ENCODE data around the gene SH3RF3.

DNA sequence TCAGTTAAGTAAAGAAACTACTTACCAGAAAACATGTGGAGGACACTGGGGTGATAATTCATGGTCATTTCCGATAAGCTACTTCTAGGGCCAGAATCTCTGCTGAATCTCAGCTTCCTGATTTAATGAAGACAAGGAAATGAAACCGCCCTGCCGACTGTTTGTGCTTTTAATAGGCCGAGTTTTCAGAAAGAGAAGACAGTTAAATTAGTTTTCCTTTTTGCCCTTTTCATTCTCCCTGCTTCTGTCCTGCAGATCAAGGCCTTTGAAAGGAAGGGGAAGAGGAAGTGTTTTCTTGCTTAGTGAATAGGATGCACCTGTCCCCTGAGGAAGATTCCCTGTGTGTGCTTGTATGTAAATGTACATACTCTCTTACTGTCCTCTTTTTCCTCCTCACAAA is 126.6 kb downstream of the SH3RF3 start:
- TF ChIP-seq POLR2AphosphoS5 (IDR thresholded peaks at IDR 0.05; ENCODE audit: low read depth, low read length): no peak
- TF ChIP-seq, protein P1, sequence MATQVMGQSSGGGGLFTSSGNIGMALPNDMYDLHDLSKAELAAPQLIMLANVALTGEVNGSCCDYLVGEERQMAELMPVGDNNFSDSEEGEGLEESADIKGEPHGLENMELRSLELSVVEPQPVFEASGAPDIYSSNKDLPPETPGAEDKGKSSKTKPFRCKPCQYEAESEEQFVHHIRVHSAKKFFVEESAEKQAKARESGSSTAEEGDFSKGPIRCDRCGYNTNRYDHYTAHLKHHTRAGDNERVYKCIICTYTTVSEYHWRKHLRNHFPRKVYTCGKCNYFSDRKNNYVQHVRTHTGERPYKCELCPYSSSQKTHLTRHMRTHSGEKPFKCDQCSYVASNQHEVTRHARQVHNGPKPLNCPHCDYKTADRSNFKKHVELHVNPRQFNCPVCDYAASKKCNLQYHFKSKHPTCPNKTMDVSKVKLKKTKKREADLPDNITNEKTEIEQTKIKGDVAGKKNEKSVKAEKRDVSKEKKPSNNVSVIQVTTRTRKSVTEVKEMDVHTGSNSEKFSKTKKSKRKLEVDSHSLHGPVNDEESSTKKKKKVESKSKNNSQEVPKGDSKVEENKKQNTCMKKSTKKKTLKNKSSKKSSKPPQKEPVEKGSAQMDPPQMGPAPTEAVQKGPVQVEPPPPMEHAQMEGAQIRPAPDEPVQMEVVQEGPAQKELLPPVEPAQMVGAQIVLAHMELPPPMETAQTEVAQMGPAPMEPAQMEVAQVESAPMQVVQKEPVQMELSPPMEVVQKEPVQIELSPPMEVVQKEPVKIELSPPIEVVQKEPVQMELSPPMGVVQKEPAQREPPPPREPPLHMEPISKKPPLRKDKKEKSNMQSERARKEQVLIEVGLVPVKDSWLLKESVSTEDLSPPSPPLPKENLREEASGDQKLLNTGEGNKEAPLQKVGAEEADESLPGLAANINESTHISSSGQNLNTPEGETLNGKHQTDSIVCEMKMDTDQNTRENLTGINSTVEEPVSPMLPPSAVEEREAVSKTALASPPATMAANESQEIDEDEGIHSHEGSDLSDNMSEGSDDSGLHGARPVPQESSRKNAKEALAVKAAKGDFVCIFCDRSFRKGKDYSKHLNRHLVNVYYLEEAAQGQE (IDR thresholded peaks at IDR 0.05; ENCODE audit: insufficient read depth in 1 of 2, low read depth in 2 of 2, low read length in 2 of 2): no peak
- no peak for TF ChIP-seq TAF1 (IDR thresholded peaks at IDR 0.05; ENCODE audit: borderline replicate concordance, insufficient read depth, low read length)
- no peak for TF ChIP-seq FOXP2 (optimal IDR thresholded peaks at IDR 0.05; ENCODE audit: borderline replicate concordance, extremely low read depth, extremely low read length, insufficient read depth)
- TF ChIP-seq SIN3A (IDR thresholded peaks at IDR 0.05; ENCODE audit: borderline replicate concordance, insufficient read depth, low read length): no peak
